Thoracic aorta (tissue), 2 donors: ENCODE results near the gene MYH13. TPM values are rescaled to one million over a fixed set of nuclear protein-coding genes. Genes with fewer than 3 reads are reported as not detected.

Source experiments
- ATAC-seq: fragments of 150-250 bp; one replicate; pipeline ENCODE4 v1.8.0; 2017; ENCODE audit warnings: low read depth; ENCODE audit not compliant: insufficient number of reproducible peaks, low FRiP score
- DNase-seq: peaks from one replicate; pipeline ENCODE4 v3.0.0-alpha.2; 2020; ENCODE audit warnings: low spot score
- H3K27ac ChIP-seq, 2 donors: fragments of 200-600 bp; sonication (generic); 1 replicate in 1 of 2; 2 replicates in 1 of 2; pipeline ENCODE4 v1.5.1; 2016; ENCODE audit warnings: mild to moderate bottlenecking in 2 of 2, moderate library complexity in 2 of 2
- H3K27me3 ChIP-seq: fragments of 200-600 bp; sonication (generic); replicated peaks from 2 replicates; pipeline ENCODE4 v1.6.0; 2016; ENCODE audit warnings: mild to moderate bottlenecking; ENCODE audit not compliant: insufficient read depth
- H3K36me3 ChIP-seq: fragments of 200-600 bp; sonication (generic); one replicate; pipeline ENCODE4 v1.5.1; 2016
- H3K4me1 ChIP-seq, 2 donors: fragments of 200-600 bp; sonication (generic); 1 replicate in 1 of 2; 2 replicates in 1 of 2; pipeline versions ENCODE4 v1.5.1 to v1.6.0; 2016; ENCODE audit warnings: low read depth in 2 of 2, mild to moderate bottlenecking in 1 of 2; ENCODE audit not compliant: control insufficient read depth in 1 of 2
- H3K4me3 ChIP-seq: fragments of 200-600 bp; sonication (generic); 2 replicates; pipeline ENCODE4 v1.5.1; 2016; ENCODE audit warnings: mild to moderate bottlenecking
- H3K9me3 ChIP-seq: fragments of 200-600 bp; sonication (generic); 2 replicates; pipeline ENCODE4 v1.5.1; 2016
- total RNA-seq, 2 donors: library from RNA; depleted of rRNA; stranded (reverse); fragments of >200 nt; gene quantifications; one replicate each; pipeline versions ENCODE4 v1.1.0 to v1.2.3, GENCODE V29; 2016
- TF ChIP-seq, protein P1 (sequence below): fragments of 200-600 bp; sonication (generic); IDR thresholded peaks from one replicate; pipeline ENCODE4 v1.5.1; 2019; ENCODE audit warnings: antibody characterized with exemption

MYH13 gene
- total RNA-seq, 2 donors from 2014 or later = not detected

- TF ChIP-seq, protein P1, sequence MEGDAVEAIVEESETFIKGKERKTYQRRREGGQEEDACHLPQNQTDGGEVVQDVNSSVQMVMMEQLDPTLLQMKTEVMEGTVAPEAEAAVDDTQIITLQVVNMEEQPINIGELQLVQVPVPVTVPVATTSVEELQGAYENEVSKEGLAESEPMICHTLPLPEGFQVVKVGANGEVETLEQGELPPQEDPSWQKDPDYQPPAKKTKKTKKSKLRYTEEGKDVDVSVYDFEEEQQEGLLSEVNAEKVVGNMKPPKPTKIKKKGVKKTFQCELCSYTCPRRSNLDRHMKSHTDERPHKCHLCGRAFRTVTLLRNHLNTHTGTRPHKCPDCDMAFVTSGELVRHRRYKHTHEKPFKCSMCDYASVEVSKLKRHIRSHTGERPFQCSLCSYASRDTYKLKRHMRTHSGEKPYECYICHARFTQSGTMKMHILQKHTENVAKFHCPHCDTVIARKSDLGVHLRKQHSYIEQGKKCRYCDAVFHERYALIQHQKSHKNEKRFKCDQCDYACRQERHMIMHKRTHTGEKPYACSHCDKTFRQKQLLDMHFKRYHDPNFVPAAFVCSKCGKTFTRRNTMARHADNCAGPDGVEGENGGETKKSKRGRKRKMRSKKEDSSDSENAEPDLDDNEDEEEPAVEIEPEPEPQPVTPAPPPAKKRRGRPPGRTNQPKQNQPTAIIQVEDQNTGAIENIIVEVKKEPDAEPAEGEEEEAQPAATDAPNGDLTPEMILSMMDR = no peak
- Histone ChIP-seq H3K27ac (no peak overlapping the region), H3K36me3 (no peaks in the 10 kb centered on the region), H3K4me1 (no peaks in the 10 kb centered on the region), H3K4me3 (no peak overlapping the region), H3K9me3 (no peaks in the 10 kb centered on the region), H3K27me3 (no peaks in the 10 kb centered on the region)
- ATAC-seq = no peak
- DNase-seq = no peak
Measured at GRCh38 chr17:10392880-10393279, 20.1 kb upstream of the MYH13 start.

DNA sequence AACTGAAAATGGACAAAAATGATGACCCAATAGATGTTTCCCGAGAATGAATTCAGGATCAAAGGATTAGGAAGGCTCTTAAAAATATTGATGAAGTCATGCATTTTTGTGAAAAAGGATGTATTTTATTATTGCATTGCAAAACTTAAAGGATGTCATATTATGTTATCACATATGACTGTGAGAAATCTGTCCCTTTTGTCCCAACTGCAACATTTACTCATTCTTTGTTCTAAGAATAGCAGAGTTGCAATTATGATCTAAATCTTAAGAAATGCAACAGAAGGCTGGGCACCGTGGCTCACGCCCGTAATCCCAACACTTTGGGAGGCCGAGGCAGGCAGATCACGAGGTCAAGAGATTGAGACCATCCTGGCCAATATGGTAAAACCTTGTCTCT is 13.1 kb upstream of the MYH13 start:
- DNase-seq (no peak), ATAC-seq (no peak)
- TF ChIP-seq, protein P1 = no peak
- Histone ChIP-seq H3K27ac (no peak overlapping the region), H3K4me3 (no peak overlapping the region), H3K4me1 (no peaks in the 10 kb centered on the region), H3K9me3 (no peaks in the 10 kb centered on the region), H3K27me3 (no peaks in the 10 kb centered on the region), H3K36me3 (no peaks in the 10 kb centered on the region)

DNA sequence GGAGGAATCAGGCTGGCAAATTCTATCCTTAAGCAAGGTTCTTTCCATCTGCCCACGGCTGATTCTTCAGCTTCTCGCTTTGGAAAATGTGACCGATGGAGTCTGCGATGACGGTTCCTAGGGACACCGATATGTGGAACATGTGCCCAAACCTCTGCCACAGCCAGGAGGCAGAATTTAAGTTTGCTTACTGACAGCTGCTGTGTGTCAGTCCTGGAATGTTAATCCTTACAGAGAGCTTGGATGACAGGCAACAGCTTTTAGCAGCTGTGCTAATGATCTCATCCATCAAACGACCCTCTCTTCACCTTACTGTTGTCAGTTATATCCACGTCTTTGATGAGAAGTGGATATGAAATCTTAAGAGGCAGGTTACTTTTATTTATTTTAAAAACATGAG is 11.4 kb upstream of the MYH13 start:
- DNase-seq (no peak), ATAC-seq (no peak)
- Histone ChIP-seq H3K4me3 (no peak overlapping the region), H3K9me3 (no peaks in the 10 kb centered on the region), H3K27ac (no peak overlapping the region), H3K4me1 (no peaks in the 10 kb centered on the region), H3K27me3 (no peaks in the 10 kb centered on the region), H3K36me3 (no peaks in the 10 kb centered on the region)
- TF ChIP-seq, protein P1 = no peak

DNA sequence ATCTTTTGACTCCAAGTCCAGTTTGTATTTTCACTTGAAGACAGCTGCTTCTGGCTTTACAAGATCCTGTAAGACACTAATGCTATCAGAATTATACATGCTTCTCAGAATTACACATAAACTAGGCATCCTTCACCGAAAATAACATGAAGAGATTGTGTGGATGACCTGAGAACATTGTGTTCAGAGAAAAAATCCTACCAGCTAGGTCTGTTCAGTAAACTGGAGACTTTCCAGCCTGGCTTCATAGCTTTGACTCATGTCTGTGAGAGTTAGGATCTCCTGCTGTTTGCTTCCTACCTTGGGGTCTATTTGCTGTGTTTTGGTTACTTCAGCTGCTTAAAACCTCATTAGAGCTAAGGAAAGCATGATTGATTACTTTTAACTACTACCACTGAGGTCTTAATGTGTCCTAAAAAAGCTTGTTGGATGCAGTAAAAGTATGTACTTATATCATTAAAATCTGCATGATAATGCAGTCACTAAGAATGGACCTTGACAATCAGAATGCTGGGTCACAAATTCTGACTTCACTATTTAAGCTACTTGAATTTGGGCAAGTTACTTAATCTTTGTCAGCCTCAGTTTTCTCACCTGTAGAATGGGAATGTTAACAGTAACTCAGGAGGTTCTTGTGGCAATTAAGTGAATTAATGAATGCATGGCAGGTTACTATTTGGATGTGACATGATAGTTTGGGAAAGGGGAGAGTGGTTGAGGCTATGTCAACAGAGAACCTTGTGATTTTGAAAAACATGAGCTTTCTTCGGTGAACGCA is 8.0 kb upstream of the MYH13 start:
- Histone ChIP-seq H3K36me3 (no peaks in the 10 kb centered on the region), H3K27me3 (no peaks in the 10 kb centered on the region), H3K27ac (no peak overlapping the region), H3K4me1 (no peaks in the 10 kb centered on the region), H3K9me3 (no peaks in the 10 kb centered on the region), H3K4me3 (no peak overlapping the region)
- TF ChIP-seq, protein P1 = no peak
- DNase-seq = no peak
- no peak for ATAC-seq

DNA sequence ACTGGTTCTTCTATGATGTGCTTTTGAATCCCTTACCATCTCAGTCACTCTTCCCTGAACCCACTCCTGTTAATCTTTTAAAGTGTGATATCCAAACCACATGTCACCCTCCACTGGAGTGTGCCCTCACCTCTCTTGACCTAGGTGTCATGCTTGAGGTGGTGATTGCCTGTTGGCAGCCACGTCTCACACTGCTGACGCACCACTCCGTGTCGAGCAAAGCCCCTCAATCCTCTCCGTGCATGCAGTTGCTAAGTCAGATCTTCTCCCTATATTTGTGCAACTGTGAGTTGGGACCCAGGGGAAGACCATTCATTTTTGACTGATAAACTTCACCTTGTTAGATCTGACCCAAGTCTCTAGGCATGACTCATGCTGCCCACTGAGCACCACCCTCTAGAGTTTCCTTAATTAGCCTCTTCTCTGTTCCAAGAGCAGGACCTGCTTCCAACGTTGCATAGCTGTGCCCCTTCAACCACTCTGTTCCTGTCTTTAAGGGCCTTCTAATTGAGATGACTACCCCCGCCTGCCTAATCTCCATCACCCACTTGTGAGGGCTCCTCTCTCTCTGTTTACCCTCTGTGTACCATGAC is 2.7 kb downstream of the MYH13 start:
- Histone ChIP-seq H3K36me3 (no peaks in the 10 kb centered on the region), H3K27ac (no peak overlapping the region), H3K4me1 (no peaks in the 10 kb centered on the region), H3K27me3 (no peaks in the 10 kb centered on the region), H3K9me3 (no peaks in the 10 kb centered on the region), H3K4me3 (no peak overlapping the region)
- no peak for ATAC-seq
- no peak for DNase-seq
- TF ChIP-seq, protein P1 = no peak
